Mucosa of stomach (tissue), 1 donor: ENCODE results near the gene GSPT2.

ENCODE experiments used
- H3K27me3 ChIP-seq: one replicate; pipeline ENCODE4 v1.7.0; 2013; ENCODE audit warnings: mild to moderate bottlenecking, low read length; ENCODE audit not compliant: control insufficient read depth, insufficient read depth
- H3K36me3 ChIP-seq: one replicate; pipeline ENCODE4 v1.7.0; 2013; ENCODE audit warnings: low read length; ENCODE audit not compliant: control insufficient read depth, insufficient read depth
- H3K4me1 ChIP-seq: one replicate; pipeline ENCODE4 v1.7.0; 2013; ENCODE audit warnings: mild to moderate bottlenecking, low read length; ENCODE audit not compliant: control insufficient read depth, insufficient read depth
- H3K4me3 ChIP-seq: one replicate; pipeline ENCODE4 v1.7.0; 2013; ENCODE audit warnings: low read length
- H3K9ac ChIP-seq: one replicate; pipeline ENCODE4 v1.7.0; 2013; ENCODE audit warnings: mild to moderate bottlenecking, low read length, moderate library complexity
- H3K9me3 ChIP-seq: one replicate; pipeline ENCODE4 v1.7.0; 2013; ENCODE audit warnings: mild to moderate bottlenecking, low read length, moderate library complexity; ENCODE audit not compliant: control insufficient read depth
- donor health status: Pancreatic carcinoma.

Gene GSPT2

GRCh38 chrX:51766546-51766945, 23.3 kb downstream of the GSPT2 start:
- no peaks in the 10 kb centered on the region for H3K36me3 ChIP-seq
- no peak overlapping the region for H3K4me3 ChIP-seq
- H3K9ac ChIP-seq, result no peak overlapping the region
- H3K27me3 ChIP-seq, result no peaks in the 10 kb centered on the region
- no peaks in the 10 kb centered on the region for H3K9me3 ChIP-seq
- H3K4me1 ChIP-seq, result no peaks in the 10 kb centered on the region

DNA sequence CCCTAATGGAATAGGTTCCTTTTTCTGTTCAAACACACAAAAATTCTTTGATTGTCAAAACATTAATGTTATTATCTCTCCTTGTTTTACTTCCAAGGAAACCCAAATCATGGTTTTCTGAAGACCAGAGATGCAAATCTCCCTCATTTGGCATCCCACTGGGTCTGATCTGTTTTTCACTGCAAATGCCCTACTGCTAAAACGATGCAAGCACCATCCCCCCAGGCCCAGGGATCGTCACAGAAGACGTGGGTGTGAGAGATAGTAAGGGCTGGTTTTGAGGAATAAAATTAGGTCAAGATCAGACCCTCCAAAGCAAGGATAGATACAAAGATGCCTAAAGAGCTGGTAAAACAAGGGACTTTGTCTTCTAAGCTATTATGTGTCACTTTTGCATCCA, 33.6 kb downstream of the GSPT2 start:
- Histone ChIP-seq H3K4me3 (no peak overlapping the region), H3K4me1 (no peaks in the 10 kb centered on the region), H3K36me3 (no peaks in the 10 kb centered on the region), H3K9me3 (no peaks in the 10 kb centered on the region), H3K27me3 (no peaks in the 10 kb centered on the region), H3K9ac (no peak overlapping the region)

GRCh38 chrX:51779306-51779705, 36.1 kb downstream of the GSPT2 start:
- Histone ChIP-seq H3K4me3 (no peak overlapping the region), H3K9ac (no peak overlapping the region), H3K27me3 (no peaks in the 10 kb centered on the region), H3K9me3 (no peaks in the 10 kb centered on the region), H3K4me1 (no peaks in the 10 kb centered on the region), H3K36me3 (no peaks in the 10 kb centered on the region)

GRCh38 chrX:51795136-51795535, 51.9 kb downstream of the GSPT2 start:
- Histone ChIP-seq H3K27me3 (no peaks in the 10 kb centered on the region), H3K4me1 (no peaks in the 10 kb centered on the region), H3K9me3 (no peaks in the 10 kb centered on the region), H3K36me3 (no peaks in the 10 kb centered on the region), H3K9ac (no peak overlapping the region), H3K4me3 (no peak overlapping the region)
